Right ventricle myocardium superior (tissue), 1 donor: ENCODE measurements around the gene DSCAM. TPM values are rescaled to one million over a fixed set of nuclear protein-coding genes. Genes with fewer than 3 reads are reported as not detected.

Experiments used
- ATAC-seq: fragments of 200-7000 bp; cut with Tn5 transposase; one replicate; pipeline ENCODE4 v1.9.1; 2020; ENCODE audit warnings: mild to moderate bottlenecking; ENCODE audit not compliant: poor library complexity
- DNase-seq: peaks from one replicate; pipeline ENCODE4 v3.0.0-alpha.2; 2020
- intact Hi-C: fragments of 100-400 bp; cut with DNase I; formaldehyde crosslinking; loops from one replicate; pipeline ENCODE4 v1.11.2; 2022
- total RNA-seq: library from RNA; stranded (reverse); fragmentation: NEBNext Ultra II Directional; extraction: Animal tissue kit (Norgen Biotek cat#: 25700); gene quantifications from one replicate; pipeline ENCODE4 v1.2.1, GENCODE V29; 2021
- donor health status: DM: no; HTN: yes; CAD: no; lungs with severe emphysema.

Gene DSCAM
- total RNA-seq, 1 donor from 2014 or later: not detected

DNA sequence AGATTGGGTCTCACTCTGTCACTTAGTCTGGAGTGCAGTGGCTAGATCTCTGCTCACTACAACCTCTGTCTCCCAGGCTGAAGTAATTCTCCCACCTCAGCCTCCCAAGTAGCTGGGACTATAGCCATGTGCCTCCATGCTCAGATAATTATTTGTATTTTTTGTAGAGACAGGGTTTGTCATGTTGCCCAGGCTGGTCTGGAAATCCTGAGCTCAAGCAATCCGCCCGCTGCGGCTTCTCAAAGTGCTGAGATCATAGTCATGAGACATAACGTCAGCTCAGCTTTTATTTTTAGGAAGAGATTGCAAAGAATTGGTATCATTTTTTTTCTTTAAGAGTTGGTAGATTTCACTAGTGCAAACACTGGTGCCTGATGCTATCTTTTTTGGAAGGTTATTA is 244.9 kb downstream of the DSCAM start:
- intact Hi-C loops: no loop called here
- no peak for DNase-seq
- ATAC-seq: no peak

DNA sequence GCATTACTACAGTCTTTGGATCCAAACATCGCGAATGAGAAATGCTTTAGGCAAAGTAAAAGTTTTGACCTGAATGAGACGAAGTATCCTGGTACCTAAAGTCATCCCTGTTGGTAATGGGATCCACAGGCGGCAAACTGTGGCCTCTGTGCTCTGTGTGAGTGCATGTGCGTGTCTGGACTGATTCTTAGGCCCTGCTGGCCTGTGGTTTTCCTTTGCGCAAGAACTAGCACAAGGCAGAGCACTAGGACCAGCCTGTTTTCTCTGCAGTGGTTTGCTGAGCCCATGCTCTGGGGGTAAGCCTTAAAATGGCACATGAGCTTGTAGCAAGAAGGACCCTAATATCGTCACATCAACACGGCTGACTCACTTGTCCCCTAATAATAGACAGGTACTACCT is 251.2 kb downstream of the DSCAM start:
- ATAC-seq: no peak
- intact Hi-C loops: no loop called here
- no peak for DNase-seq

DNA sequence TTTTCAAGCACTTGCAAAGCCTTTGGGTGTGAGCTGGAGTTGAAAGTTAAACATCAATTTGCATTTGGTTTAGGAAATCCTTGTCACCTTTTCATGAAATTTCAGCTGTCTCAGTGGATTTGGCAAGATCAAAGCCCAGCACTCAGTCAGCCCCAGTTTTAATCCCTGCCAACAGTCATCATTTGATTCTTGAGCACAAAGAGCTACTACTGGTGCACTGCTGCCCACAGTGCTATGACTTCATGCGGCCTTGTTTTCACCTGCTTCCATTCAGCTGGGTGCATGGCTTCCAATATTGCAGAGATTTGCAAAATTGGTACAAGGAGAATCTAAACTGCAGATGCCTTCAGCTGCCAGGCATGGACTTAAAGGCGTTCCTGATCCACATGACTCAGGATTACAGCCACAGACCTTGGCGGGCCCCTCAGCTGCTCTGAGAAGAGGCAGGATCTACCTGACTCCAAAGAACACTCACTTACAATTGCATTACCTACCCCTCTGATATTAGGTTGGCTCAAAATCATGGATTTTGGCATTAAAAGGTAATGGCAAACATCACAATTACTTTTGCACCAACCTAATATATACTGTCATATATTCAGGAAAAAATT is 259.1 kb downstream of the DSCAM start:
- intact Hi-C loops: no loop called here
- DNase-seq (no peak), ATAC-seq (no peak)

DNA sequence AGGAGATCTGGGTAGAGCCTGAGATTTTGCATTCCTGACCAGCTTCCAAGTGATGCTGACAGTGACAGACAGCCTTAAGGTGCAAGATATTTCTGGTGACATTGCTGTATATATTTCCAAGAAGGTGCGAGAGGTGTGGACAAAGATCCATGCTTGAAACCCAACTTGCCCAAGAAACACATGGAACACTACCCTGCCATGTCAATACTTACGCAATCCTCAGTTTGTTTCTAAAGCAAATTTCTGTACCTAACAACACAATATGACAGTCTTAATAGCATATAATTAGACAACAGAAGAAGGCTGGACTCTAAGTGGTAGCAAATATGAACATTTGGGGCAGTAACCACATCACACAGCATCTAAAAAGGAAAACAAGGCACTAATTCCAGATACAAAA is 260.4 kb downstream of the DSCAM start:
- DNase-seq (no peak), ATAC-seq (no peak)
- intact Hi-C loops: no loop called here

- DNase-seq (no peak), ATAC-seq (no peak)
- intact Hi-C loops: no loop called here
Observed at GRCh38 chr21:40577285-40578043, 269.5 kb downstream of the DSCAM start.

GRCh38 chr21:40575976-40576375 is 271.0 kb downstream of the DSCAM start:
- ATAC-seq (no peak), DNase-seq (no peak)
- intact Hi-C loops: no loop called here

DNA sequence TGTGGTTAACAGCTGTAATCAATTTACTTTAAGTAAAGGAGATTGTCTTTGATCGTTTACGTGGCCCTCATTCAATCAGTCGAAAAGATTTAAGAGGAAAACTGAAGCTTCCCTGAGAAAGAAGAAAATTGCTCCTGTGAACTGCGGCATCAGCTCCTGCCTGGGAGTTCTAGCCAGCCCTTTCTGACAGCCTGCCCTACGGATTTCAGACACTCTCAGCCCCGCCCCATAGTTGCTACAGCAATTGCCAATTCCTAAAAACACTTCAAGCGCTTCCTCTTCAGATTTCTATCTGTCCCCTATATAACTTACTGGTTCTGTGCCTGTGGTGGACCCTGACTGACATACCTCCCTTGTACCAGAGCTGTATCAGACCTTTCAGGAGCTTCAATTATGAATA is 277.6 kb downstream of the DSCAM start:
- intact Hi-C loops: no loop called here
- DNase-seq (no peak), ATAC-seq (no peak)

- intact Hi-C loops: no loop called here
- ATAC-seq: no peak
- no peak for DNase-seq
Observed at GRCh38 chr21:40568807-40569206, 278.2 kb downstream of the DSCAM start.

- no peak for ATAC-seq
- no peak for DNase-seq
- intact Hi-C loops: no loop called here
Observed at GRCh38 chr21:40567501-40567900, 279.5 kb downstream of the DSCAM start.

- DNase-seq (no peak), ATAC-seq (no peak)
- intact Hi-C loops: no loop called here
Observed at GRCh38 chr21:40566486-40566885, 280.5 kb downstream of the DSCAM start.

GRCh38 chr21:40564318-40564717 is 282.6 kb downstream of the DSCAM start:
- intact Hi-C loops: no loop called here
- no peak for ATAC-seq
- no peak for DNase-seq

- no peak for DNase-seq
Observed at GRCh38 chr21:40563900-40564299, 283.1 kb downstream of the DSCAM start.

DNA sequence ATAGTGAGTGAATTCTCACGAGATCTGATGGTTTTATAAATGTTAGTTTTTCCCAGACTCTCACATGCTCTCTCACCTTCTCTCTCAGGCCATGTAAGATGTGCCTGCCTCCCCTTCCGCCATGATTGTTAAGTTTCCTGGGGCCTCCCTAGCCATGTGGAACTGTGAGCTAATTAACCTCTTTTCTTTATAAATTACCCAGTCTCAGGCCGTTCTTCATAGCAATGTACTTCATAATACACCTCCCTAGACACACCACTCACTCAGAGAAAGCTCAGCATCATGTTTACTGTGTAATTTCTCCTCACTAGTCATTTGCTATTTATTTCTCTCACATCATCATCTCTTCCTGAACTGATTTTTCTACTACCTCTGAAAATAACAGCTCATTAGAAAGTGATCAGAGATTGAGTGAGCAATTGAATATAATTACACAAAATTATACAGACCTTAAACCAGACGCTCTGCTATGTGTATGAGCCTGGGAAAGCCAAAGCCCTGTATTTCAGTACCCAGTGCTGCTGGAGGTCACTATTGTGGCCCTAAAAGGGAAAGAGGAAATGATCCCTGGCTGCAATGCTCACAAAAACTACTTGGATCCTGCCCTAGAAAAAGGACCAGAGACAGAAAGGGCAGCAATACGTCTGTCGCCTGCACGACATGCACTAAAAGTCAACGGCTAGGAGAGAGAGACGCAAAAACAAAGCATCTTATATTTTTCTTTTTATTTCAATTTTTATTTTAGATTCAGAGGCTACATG is 284.5 kb downstream of the DSCAM start:
- DNase-seq (no peak), ATAC-seq (no peak)
- intact Hi-C loops: no loop called here

More at GRCh38 chr21:40563900-40564299, 283.1 kb downstream of the DSCAM start:
- ATAC-seq: no peak
- intact Hi-C loops: no loop called here

DNA sequence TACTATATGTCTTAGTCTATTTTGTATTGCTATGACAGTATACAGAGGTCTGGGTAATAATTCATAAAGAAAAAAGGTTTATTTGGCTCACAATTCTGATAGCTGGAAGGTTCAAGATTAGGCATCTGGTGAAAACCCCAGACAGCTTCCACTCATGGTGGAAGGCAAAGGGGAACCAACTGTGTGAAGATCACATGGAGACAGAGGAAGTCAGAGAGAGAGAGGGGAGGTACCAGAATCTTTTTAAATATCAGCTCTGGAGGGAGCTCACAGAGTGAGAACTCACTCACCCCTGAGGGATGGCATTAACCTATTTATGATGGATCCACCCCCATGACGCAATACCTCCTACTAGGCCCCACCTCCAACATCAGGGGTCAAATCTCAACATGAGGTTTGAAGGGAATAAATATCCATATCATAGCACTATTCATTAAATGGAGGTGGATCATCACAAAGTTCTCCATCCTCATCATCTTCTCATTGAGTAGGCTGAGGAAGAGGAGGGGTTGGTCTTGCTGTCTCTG is 290.5 kb downstream of the DSCAM start:
- DNase-seq (no peak), ATAC-seq (no peak)
- intact Hi-C loops: no loop called here

DNA sequence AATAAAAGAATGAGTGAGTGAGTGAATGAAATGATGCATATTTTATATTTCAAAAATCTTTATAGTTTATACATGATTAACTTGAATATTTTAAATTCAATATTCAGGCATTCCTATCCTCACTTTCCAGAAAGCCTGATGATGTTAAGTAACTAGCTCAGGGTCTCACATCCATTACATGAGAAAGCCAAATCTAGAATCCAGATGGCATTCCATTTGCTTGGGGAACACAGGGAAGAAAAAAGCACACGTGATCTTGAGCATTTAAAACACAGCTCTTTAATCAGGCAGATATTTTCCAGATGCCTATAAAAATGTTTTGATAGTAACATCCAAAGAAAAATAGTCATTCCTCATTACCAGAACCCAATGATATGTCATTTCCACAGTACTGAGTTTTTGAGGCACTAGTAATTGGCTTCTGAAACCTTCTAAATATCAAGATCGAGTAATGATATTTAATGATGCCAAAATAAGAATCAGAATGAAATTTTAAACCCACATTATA is 291.9 kb downstream of the DSCAM start:
- intact Hi-C loops: no loop called here
- ATAC-seq (no peak), DNase-seq (no peak)

GRCh38 chr21:40553781-40554180 is 293.2 kb downstream of the DSCAM start:
- DNase-seq (no peak), ATAC-seq (no peak)
- intact Hi-C loops: no loop called here

DNA sequence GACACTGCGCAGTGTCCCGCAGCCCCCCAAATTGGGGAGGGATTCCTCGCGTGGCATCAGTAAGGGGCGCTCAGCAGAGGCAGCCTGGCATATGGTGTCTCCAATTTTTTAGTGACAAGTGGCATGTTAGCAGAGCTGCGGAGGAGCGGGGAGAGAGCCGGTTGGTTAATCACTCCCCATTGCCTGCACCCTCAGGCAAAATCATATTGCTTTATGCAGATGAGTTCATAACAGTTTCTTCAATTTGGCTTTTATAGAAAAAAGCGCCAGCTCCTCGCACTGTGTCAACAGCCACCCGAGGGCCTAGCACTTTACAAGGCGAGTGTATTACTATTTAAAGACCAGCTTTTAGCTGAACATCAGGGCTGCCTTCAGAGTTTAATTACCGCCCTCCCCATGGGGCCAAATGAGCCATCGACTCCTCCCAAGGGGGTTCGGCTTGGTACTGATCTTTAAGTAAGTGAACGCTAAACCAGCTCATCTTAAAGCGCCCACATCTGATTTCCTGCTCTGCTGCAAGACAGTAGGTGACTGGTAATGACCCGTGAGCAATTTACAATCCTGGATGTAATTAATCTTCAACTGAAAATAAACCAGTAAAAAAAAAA is 298.9 kb downstream of the DSCAM start:
- intact Hi-C loops: no loop called here
- ATAC-seq (no peak), DNase-seq (no peak)

DNA sequence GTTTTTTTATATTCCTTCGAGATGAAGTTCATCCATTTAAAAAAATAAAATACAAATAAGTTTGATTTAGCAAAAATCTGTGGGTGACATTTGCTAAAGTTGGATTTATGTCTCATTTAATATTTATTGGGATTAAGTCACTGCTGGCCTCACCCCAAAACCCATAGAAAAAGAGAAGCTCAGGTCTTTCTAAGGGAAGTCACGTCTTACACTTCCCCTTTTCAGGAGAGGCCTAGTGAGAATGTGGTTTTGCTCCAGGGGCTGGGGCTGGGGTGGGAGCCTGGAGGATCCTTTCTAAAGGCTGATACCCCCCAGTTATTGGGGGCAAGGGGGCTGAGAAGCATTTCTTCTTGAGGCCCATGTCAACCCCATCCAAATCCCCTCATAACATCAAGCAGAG is 300.3 kb downstream of the DSCAM start:
- DNase-seq: no peak
- no peak for ATAC-seq
- intact Hi-C loops: no loop called here

- DNase-seq (no peak), ATAC-seq (no peak)
- intact Hi-C loops: no loop called here
Observed at GRCh38 chr21:40540216-40540615, 306.7 kb downstream of the DSCAM start.
